ENCODE results near the gene SNX10.

SNX10 gene

DNA sequence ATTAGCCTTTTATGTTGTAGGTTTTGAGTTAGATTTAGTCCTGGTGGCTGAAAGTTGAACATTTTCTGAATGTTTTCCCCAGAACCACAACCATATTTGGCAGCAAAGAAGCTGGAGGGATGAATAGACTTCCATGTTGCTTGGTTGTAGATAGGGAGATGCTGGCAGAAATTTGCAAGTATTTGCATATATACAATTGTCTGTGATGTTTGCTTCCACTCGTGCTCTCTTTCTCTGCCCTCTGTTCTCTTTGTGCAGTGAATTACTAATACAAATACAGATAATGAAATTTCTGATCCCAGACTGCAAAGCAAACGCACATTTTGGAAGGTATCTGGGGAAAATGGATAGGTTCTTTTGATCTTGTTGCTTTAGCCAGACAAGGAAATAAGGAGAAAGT lies 96.1 kb downstream of the SNX10 start:
- TF ChIP-seq RAD21 (IDR thresholded peaks at IDR 0.05; ENCODE audit: low read depth) (no peak), TEAD4 (IDR thresholded peaks at IDR 0.05) (no peak), EGR1 (IDR thresholded peaks at IDR 0.05) (no peak), NFIC (IDR thresholded peaks at IDR 0.05) (no peak), TCF12 (IDR thresholded peaks at IDR 0.05; ENCODE audit: low read depth) (no peak), TAF1 (IDR thresholded peaks at IDR 0.05; ENCODE audit: low read depth) (no peak), CEBPB (IDR thresholded peaks at IDR 0.05) (no peak), REST (IDR thresholded peaks at IDR 0.05; ENCODE audit: low read depth) (no peak), YY1 (IDR thresholded peaks at IDR 0.05; ENCODE audit: low read depth) (no peak), CREB1 (IDR thresholded peaks at IDR 0.05; ENCODE audit: low read depth) (no peak)
- TF ChIP-seq, protein P1, sequence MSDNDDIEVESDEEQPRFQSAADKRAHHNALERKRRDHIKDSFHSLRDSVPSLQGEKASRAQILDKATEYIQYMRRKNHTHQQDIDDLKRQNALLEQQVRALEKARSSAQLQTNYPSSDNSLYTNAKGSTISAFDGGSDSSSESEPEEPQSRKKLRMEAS (IDR thresholded peaks at IDR 0.05) = no peak

GRCh38 chr7:26388256-26388655 lies 96.6 kb downstream of the SNX10 start:
- no peak for TF ChIP-seq CREB1 (IDR thresholded peaks at IDR 0.05; ENCODE audit: low read depth)
- no peak for TF ChIP-seq REST (IDR thresholded peaks at IDR 0.05; ENCODE audit: low read depth)
- TF ChIP-seq, protein P2, sequence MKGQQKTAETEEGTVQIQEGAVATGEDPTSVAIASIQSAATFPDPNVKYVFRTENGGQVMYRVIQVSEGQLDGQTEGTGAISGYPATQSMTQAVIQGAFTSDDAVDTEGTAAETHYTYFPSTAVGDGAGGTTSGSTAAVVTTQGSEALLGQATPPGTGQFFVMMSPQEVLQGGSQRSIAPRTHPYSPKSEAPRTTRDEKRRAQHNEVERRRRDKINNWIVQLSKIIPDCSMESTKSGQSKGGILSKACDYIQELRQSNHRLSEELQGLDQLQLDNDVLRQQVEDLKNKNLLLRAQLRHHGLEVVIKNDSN (IDR thresholded peaks at IDR 0.05) = no peak
- TF ChIP-seq EP300 (IDR thresholded peaks at IDR 0.05; ENCODE audit: borderline replicate concordance) = no peak
- no peak for TF ChIP-seq TAF1 (IDR thresholded peaks at IDR 0.05; ENCODE audit: low read depth)
- TF ChIP-seq TEAD4 (IDR thresholded peaks at IDR 0.05) = no peak
- TF ChIP-seq TCF12 (IDR thresholded peaks at IDR 0.05; ENCODE audit: low read depth) = no peak
- no peak for TF ChIP-seq FOXM1 (IDR thresholded peaks at IDR 0.05; ENCODE audit: borderline replicate concordance, low read depth)

DNA sequence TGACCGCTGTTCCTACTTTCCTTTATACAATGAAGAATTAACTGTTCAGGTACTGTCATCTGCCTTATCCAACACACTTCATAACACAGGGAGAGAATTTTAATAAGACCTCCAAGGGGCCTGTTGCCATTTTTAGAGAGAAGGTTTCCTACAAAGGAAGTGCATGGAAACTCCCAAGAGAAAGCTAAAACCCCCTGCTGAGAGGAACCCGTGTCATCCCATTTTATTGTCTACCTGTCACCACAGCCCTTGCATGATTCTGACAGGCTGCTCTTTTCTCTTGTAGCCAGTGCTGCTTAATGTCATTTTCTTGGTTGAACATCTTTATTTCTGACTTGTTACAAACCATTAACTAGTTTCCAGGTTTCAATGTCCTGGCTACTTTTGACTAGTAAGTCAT lies 98.4 kb downstream of the SNX10 start:
- TF ChIP-seq TEAD4 (IDR thresholded peaks at IDR 0.05) (no peak), TAF1 (IDR thresholded peaks at IDR 0.05; ENCODE audit: low read depth) (no peak), EP300 (IDR thresholded peaks at IDR 0.05; ENCODE audit: borderline replicate concordance) (no peak), REST (IDR thresholded peaks at IDR 0.05; ENCODE audit: low read depth) (no peak), YY1 (IDR thresholded peaks at IDR 0.05; ENCODE audit: low read depth) (no peak), CREB1 (IDR thresholded peaks at IDR 0.05; ENCODE audit: low read depth) (no peak), ZBTB7A (IDR thresholded peaks at IDR 0.05; ENCODE audit: low read depth) (no peak), RAD21 (IDR thresholded peaks at IDR 0.05; ENCODE audit: low read depth) (no peak), FOXM1 (IDR thresholded peaks at IDR 0.05; ENCODE audit: borderline replicate concordance, low read depth) (no peak), EGR1 (IDR thresholded peaks at IDR 0.05) (no peak), NFIC (IDR thresholded peaks at IDR 0.05) (no peak), TCF12 (IDR thresholded peaks at IDR 0.05; ENCODE audit: low read depth) (no peak)
- TF ChIP-seq, protein P2 (IDR thresholded peaks at IDR 0.05) = no peak
- TF ChIP-seq, protein P1 (IDR thresholded peaks at IDR 0.05) = no peak

DNA sequence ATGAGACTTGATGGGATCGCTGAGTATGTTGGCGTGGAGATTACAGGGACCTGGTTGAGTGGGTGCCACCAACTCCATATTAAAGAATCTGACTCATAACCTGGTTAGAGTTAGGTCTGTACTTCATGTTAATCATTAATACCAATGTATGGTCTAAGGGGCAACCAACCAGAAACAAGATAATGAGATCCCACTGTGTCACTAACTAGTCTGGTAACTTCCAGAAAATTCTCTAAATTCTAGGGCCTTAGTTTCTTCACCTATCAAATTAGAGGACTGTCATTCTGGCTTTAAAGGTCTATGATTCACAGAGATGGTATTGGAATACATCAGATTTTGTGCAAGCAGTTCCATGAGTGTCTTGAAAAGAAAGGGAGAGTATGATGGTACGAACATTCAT lies 102.2 kb downstream of the SNX10 start:
- no peak for TF ChIP-seq EGR1 (IDR thresholded peaks at IDR 0.05)
- TF ChIP-seq TEAD4 (IDR thresholded peaks at IDR 0.05) = no peak
- TF ChIP-seq ZBTB7A (IDR thresholded peaks at IDR 0.05; ENCODE audit: low read depth) = no peak
- TF ChIP-seq FOXM1 (IDR thresholded peaks at IDR 0.05; ENCODE audit: borderline replicate concordance, low read depth) = no peak
- TF ChIP-seq TAF1 (IDR thresholded peaks at IDR 0.05; ENCODE audit: low read depth) = no peak
- no peak for TF ChIP-seq TCF12 (IDR thresholded peaks at IDR 0.05; ENCODE audit: low read depth)
- no peak for TF ChIP-seq EP300 (IDR thresholded peaks at IDR 0.05; ENCODE audit: borderline replicate concordance)
- no peak for TF ChIP-seq CREB1 (IDR thresholded peaks at IDR 0.05; ENCODE audit: low read depth)
- no peak for TF ChIP-seq RAD21 (IDR thresholded peaks at IDR 0.05; ENCODE audit: low read depth)
- TF ChIP-seq, protein P1 (IDR thresholded peaks at IDR 0.05) = no peak
- TF ChIP-seq REST (IDR thresholded peaks at IDR 0.05; ENCODE audit: low read depth) = no peak
- TF ChIP-seq CEBPB (IDR thresholded peaks at IDR 0.05) = no peak
- TF ChIP-seq NFIC (IDR thresholded peaks at IDR 0.05) = no peak
- TF ChIP-seq, protein P2 (IDR thresholded peaks at IDR 0.05) = no peak

All from Ishikawa (cell line).